ENCODE data around the gene RBBP9.

The RBBP9 gene

GRCh38 chr20:18515973-18516372, 18.9 kb upstream of the RBBP9 start:
- Histone ChIP-seq H3K9ac (ENCODE audit: low read length) (no peak overlapping the region), H4K12ac (ENCODE audit: low read depth, low read length) (no peak overlapping the region), H3K14ac (ENCODE audit: low read length) (no peak overlapping the region), H2BK5ac (ENCODE audit: low read depth, low read length, poor library complexity) (no peak overlapping the region), H3K36me3 (ENCODE audit: control insufficient read depth in 1 of 2, insufficient read depth in 2 of 2, low read length in 2 of 2) (peaks cover 18 to 23% of the 10 kb centered on the region in 2 experiments), H3K4me1 (ENCODE audit: control insufficient read depth in 1 of 2, insufficient read depth in 2 of 2, low read length in 2 of 2) (no peaks in the 10 kb centered on the region), H3K27ac (ENCODE audit: low read depth, low read length) (no peak overlapping the region), H2AFZ (ENCODE audit: insufficient read depth, low read length, poor library complexity) (no peak overlapping the region), H4K8ac (ENCODE audit: low read depth, low read length) (no peak overlapping the region), H4K91ac (ENCODE audit: low read depth, low read length) (no peak overlapping the region), H3K4me2 (ENCODE audit: low read length) (no peak overlapping the region), H3K4me3 (ENCODE audit: low read depth, low read length) (no peak overlapping the region), H3K4ac (ENCODE audit: low read depth, low read length) (no peak overlapping the region), H3K79me2 (ENCODE audit: control insufficient read depth, insufficient read depth, low read length, poor library complexity) (no peaks in the 10 kb centered on the region), H3K9me3 (ENCODE audit: insufficient read depth, low read depth, low read length) (no peaks in the 10 kb centered on the region), H3K27me3 (ENCODE audit: insufficient read depth, low read length) (no peaks in the 10 kb centered on the region), H2BK120ac (ENCODE audit: insufficient read depth, low read length, poor library complexity) (no peak overlapping the region), H2BK12ac (ENCODE audit: low read length) (no peak overlapping the region), H3K23ac (ENCODE audit: low read length) (no peak overlapping the region), H2AK5ac (ENCODE audit: low read length) (no peak overlapping the region), H3K18ac (ENCODE audit: low read length) (no peak overlapping the region), H3K79me1 (ENCODE audit: low read length) (no peaks in the 10 kb centered on the region)
- DNase-seq: no peak

- Histone ChIP-seq H3K79me1 (ENCODE audit: low read length) (no peaks in the 10 kb centered on the region), H3K23ac (ENCODE audit: low read length) (no peak overlapping the region), H3K9me3 (ENCODE audit: insufficient read depth, low read depth, low read length) (no peaks in the 10 kb centered on the region), H3K27me3 (ENCODE audit: insufficient read depth, low read length) (no peaks in the 10 kb centered on the region), H3K4me2 (ENCODE audit: low read length) (no peak overlapping the region), H2BK12ac (ENCODE audit: low read length) (no peak overlapping the region), H2BK120ac (ENCODE audit: insufficient read depth, low read length, poor library complexity) (no peak overlapping the region), H3K36me3 (ENCODE audit: control insufficient read depth in 1 of 2, insufficient read depth in 2 of 2, low read length in 2 of 2) (peaks cover 16 to 27% of the 10 kb centered on the region in 2 experiments), H3K79me2 (ENCODE audit: control insufficient read depth, insufficient read depth, low read length, poor library complexity) (no peaks in the 10 kb centered on the region), H2AFZ (ENCODE audit: insufficient read depth, low read length, poor library complexity) (no peak overlapping the region), H3K4me3 (ENCODE audit: low read depth, low read length) (no peak overlapping the region), H3K14ac (ENCODE audit: low read length) (no peak overlapping the region), H4K8ac (ENCODE audit: low read depth, low read length) (no peak overlapping the region), H3K9ac (ENCODE audit: low read length) (no peak overlapping the region), H2BK5ac (ENCODE audit: low read depth, low read length, poor library complexity) (no peak overlapping the region), H3K4me1 (ENCODE audit: control insufficient read depth in 1 of 2, insufficient read depth in 2 of 2, low read length in 2 of 2) (no peaks in the 10 kb centered on the region), H3K4ac (ENCODE audit: low read depth, low read length) (no peak overlapping the region), H2AK5ac (ENCODE audit: low read length) (no peak overlapping the region), H4K12ac (ENCODE audit: low read depth, low read length) (no peak overlapping the region), H4K91ac (ENCODE audit: low read depth, low read length) (no peak overlapping the region), H3K27ac (ENCODE audit: low read depth, low read length) (no peak overlapping the region), H3K18ac (ENCODE audit: low read length) (no peak overlapping the region)
- no peak for DNase-seq
- WGBS (ENCODE audit: extremely low coverage, insufficient coverage, insufficient read length): no CpG with 5 or more reads among the region's 5 CpGs
These were observed 17.1 kb upstream of the RBBP9 start for GRCh38 chr20:18514127-18514526.

- no peak overlapping the region for H2AFZ ChIP-seq (ENCODE audit: insufficient read depth, low read length, poor library complexity)
- no peaks in the 10 kb centered on the region for H3K27me3 ChIP-seq (ENCODE audit: insufficient read depth, low read length)
- peaks cover 16 to 27% of the 10 kb centered on the region in 2 experiments for H3K36me3 ChIP-seq (ENCODE audit: control insufficient read depth in 1 of 2, insufficient read depth in 2 of 2, low read length in 2 of 2)
- no peaks in the 10 kb centered on the region for H3K79me1 ChIP-seq (ENCODE audit: low read length)
- H3K4me2 ChIP-seq (ENCODE audit: low read length): no peak overlapping the region
- H3K18ac ChIP-seq (ENCODE audit: low read length): no peak overlapping the region
- no peaks in the 10 kb centered on the region for H3K9me3 ChIP-seq (ENCODE audit: insufficient read depth, low read depth, low read length)
- H3K9ac ChIP-seq (ENCODE audit: low read length): no peak overlapping the region
- H3K4ac ChIP-seq (ENCODE audit: low read depth, low read length): no peak overlapping the region
- no peak overlapping the region for H4K12ac ChIP-seq (ENCODE audit: low read depth, low read length)
- no peak overlapping the region for H3K27ac ChIP-seq (ENCODE audit: low read depth, low read length)
- no peak overlapping the region for H2BK5ac ChIP-seq (ENCODE audit: low read depth, low read length, poor library complexity)
- no CpG with 5 or more reads among the region's 7 CpGs for WGBS (ENCODE audit: extremely low coverage, insufficient coverage, insufficient read length)
- no peak for DNase-seq
- no peak overlapping the region for H3K14ac ChIP-seq (ENCODE audit: low read length)
- no peak overlapping the region for H2BK12ac ChIP-seq (ENCODE audit: low read length)
- H3K4me3 ChIP-seq (ENCODE audit: low read depth, low read length): no peak overlapping the region
- no peak overlapping the region for H3K23ac ChIP-seq (ENCODE audit: low read length)
- H4K91ac ChIP-seq (ENCODE audit: low read depth, low read length): no peak overlapping the region
- peaks cover 4 to 7% of the 10 kb centered on the region in 2 experiments for H3K4me1 ChIP-seq (ENCODE audit: control insufficient read depth in 1 of 2, insufficient read depth in 2 of 2, low read length in 2 of 2)
- H2AK5ac ChIP-seq (ENCODE audit: low read length): no peak overlapping the region
- H4K8ac ChIP-seq (ENCODE audit: low read depth, low read length): no peak overlapping the region
- no peak overlapping the region for H2BK120ac ChIP-seq (ENCODE audit: insufficient read depth, low read length, poor library complexity)
- H3K79me2 ChIP-seq (ENCODE audit: control insufficient read depth, insufficient read depth, low read length, poor library complexity): peaks cover 1% of the 10 kb centered on the region
These were observed 16.2 kb upstream of the RBBP9 start for GRCh38 chr20:18513208-18513607.

- H3K4me2 ChIP-seq (ENCODE audit: low read length): no peak overlapping the region
- no peaks in the 10 kb centered on the region for H3K27me3 ChIP-seq (ENCODE audit: insufficient read depth, low read length)
- no peak for DNase-seq
- peaks cover 16 to 23% of the 10 kb centered on the region in 2 experiments for H3K36me3 ChIP-seq (ENCODE audit: control insufficient read depth in 1 of 2, insufficient read depth in 2 of 2, low read length in 2 of 2)
- no peak overlapping the region for H2BK12ac ChIP-seq (ENCODE audit: low read length)
- no peak overlapping the region for H3K9ac ChIP-seq (ENCODE audit: low read length)
- WGBS (ENCODE audit: extremely low coverage, insufficient coverage, insufficient read length): no CpG with 5 or more reads among the region's 1 CpG
- no peak overlapping the region for H3K27ac ChIP-seq (ENCODE audit: low read depth, low read length)
- no peak overlapping the region for H3K14ac ChIP-seq (ENCODE audit: low read length)
- H2AFZ ChIP-seq (ENCODE audit: insufficient read depth, low read length, poor library complexity): no peak overlapping the region
- peaks cover 5% of the 10 kb centered on the region for H3K79me2 ChIP-seq (ENCODE audit: control insufficient read depth, insufficient read depth, low read length, poor library complexity)
- H4K91ac ChIP-seq (ENCODE audit: low read depth, low read length): no peak overlapping the region
- H3K4ac ChIP-seq (ENCODE audit: low read depth, low read length): no peak overlapping the region
- no peak overlapping the region for H3K4me3 ChIP-seq (ENCODE audit: low read depth, low read length)
- peaks cover 7 to 10% of the 10 kb centered on the region in 2 experiments for H3K4me1 ChIP-seq (ENCODE audit: control insufficient read depth in 1 of 2, insufficient read depth in 2 of 2, low read length in 2 of 2)
- H3K79me1 ChIP-seq (ENCODE audit: low read length): peaks cover 3% of the 10 kb centered on the region
- no peak overlapping the region for H4K12ac ChIP-seq (ENCODE audit: low read depth, low read length)
- no peak overlapping the region for H3K18ac ChIP-seq (ENCODE audit: low read length)
- H2AK5ac ChIP-seq (ENCODE audit: low read length): no peak overlapping the region
- no peak overlapping the region for H2BK120ac ChIP-seq (ENCODE audit: insufficient read depth, low read length, poor library complexity)
- H4K8ac ChIP-seq (ENCODE audit: low read depth, low read length): no peak overlapping the region
- no peak overlapping the region for H3K23ac ChIP-seq (ENCODE audit: low read length)
- no peaks in the 10 kb centered on the region for H3K9me3 ChIP-seq (ENCODE audit: insufficient read depth, low read depth, low read length)
- no peak overlapping the region for H2BK5ac ChIP-seq (ENCODE audit: low read depth, low read length, poor library complexity)
These were observed 14.5 kb upstream of the RBBP9 start for GRCh38 chr20:18511571-18511970.

All from trophoblast cell (in vitro differentiated cells and primary cell).